HepG2 (cell line): ENCODE results near the gene MCRIP2. TPM values are rescaled to one million over a fixed set of nuclear protein-coding genes. Genes with fewer than 3 reads are reported as not detected.

ENCODE experiments used
- CENPT ChIP-seq: sonication (generic); formaldehyde crosslinking; IDR thresholded peaks from 2 replicates; pipeline ENCODE4 v1.8.0; 2022; ENCODE audit warnings: low read depth, mild to moderate bottlenecking, moderate library complexity, missing genetic modification reagents
- HMGXB3 ChIP-seq: sonication (generic); formaldehyde crosslinking; IDR thresholded peaks from 2 replicates; pipeline ENCODE4 v1.4.0; 2020; ENCODE audit warnings: missing genetic modification reagents, borderline replicate concordance
- HOXD1 ChIP-seq: sonication (generic); formaldehyde crosslinking; IDR thresholded peaks from 2 replicates; pipeline ENCODE4 v1.5.0; 2020; ENCODE audit warnings: missing genetic modification reagents
- MED8 ChIP-seq: sonication (generic); formaldehyde crosslinking; IDR thresholded peaks from 2 replicates; pipeline ENCODE4 v1.8.1; 2023; ENCODE audit warnings: mild to moderate bottlenecking, missing genetic modification reagents; ENCODE audit not compliant: insufficient replicate concordance
- SATB2 ChIP-seq: sonication (generic); formaldehyde crosslinking; IDR thresholded peaks from 2 replicates; pipeline ENCODE4 v1.5.0; 2020; ENCODE audit warnings: missing genetic modification reagents
- SOX5 ChIP-seq: IDR thresholded peaks from 2 replicates; pipeline ENCODE4 v1.6.1; 2016; ENCODE audit warnings: borderline replicate concordance
- ZBTB34 ChIP-seq: sonication (generic); formaldehyde crosslinking; IDR thresholded peaks from 2 replicates; pipeline ENCODE4 v1.8.0; 2022; ENCODE audit warnings: mild to moderate bottlenecking, missing genetic modification reagents
- ZNF792 ChIP-seq: IDR thresholded peaks from 2 replicates; pipeline ENCODE4 v1.6.1; 2016
- ZNF839 ChIP-seq: sonication (generic); formaldehyde crosslinking; IDR thresholded peaks from 2 replicates; pipeline ENCODE4 v1.4.0; 2020; ENCODE audit warnings: missing genetic modification reagents, mild to moderate bottlenecking, borderline replicate concordance
- polyA plus RNA-seq, 8 experiments: library from polyadenylated mRNA; depleted of rRNA in 3 of 8; stranded (reverse) in 7 of 8; unstranded in 1 of 8; fragments of >200 nt; fragmentation: Illumina TruSeq in 4 of 8; extraction: Trizol in 4 of 8; gene quantifications; 2 replicates each; pipeline versions ENCODE4 v1.2.1 to v1.2.3, GENCODE V29; 2011 to 2016; ENCODE audit warnings: low read depth in 4 of 8, missing spikeins in 1 of 8, mixed read lengths in 1 of 8; ENCODE audit not compliant: insufficient read depth in 1 of 8
- total RNA-seq, 5 experiments: library from RNA; depleted of rRNA; stranded (reverse); fragments of >200 nt; fragmentation: Illumina TruSeq; extraction: Trizol; gene quantifications; 2 replicates each; pipeline ENCODE4 v1.2.3, GENCODE V29; 2016; ENCODE audit warnings: low read depth in 1 of 5

The MCRIP2 gene
- total and polyA plus RNA-seq, 2 of the 13 experiments (the other 11 are each of a cell fraction or from before 2014, with no cell fraction given), result 39.6 to 76.7 TPM

- TF ChIP-seq HOXD1 (CRISPR knock-in tag) (peak; percentile 65; the same call in 1 of the 2 replicates), CENPT (no peak), SOX5 (CRISPR knock-in tag) (peak; percentile 32; the same call in 1 of the 2 replicates), ZNF839 (CRISPR knock-in tag) (no peak), HMGXB3 (CRISPR knock-in tag) (peak; percentile 60; the same call in 1 of the 2 replicates), ZNF792 (CRISPR knock-in tag) (peak; percentile 46; the same call in 1 of the 2 replicates), ZBTB34 (CRISPR knock-in tag) (no peak), MED8 (CRISPR knock-in tag) (peak; percentile 82), SATB2 (no peak)
Measured at GRCh38 chr16:641326-642188, at the start of gene MCRIP2 (continued).
